AG10803 (cell line): ENCODE measurements around the gene PDSS2.

ENCODE experiments used
- DNase-seq: peaks from one replicate; pipeline ENCODE4 v3.0.0; 2010; ENCODE audit warnings: low read depth
- H3K4me3 ChIP-seq: 2 replicates; pipeline ENCODE4 v1.5.1; 2011; ENCODE audit warnings: mild to moderate bottlenecking, low read length, control low read depth
- TF ChIP-seq, protein P1 (sequence below): conservative IDR thresholded peaks from 2 replicates; pipeline ENCODE4 v1.5.1; 2011; ENCODE audit warnings: mild to moderate bottlenecking, low read length, control low read depth, inconsistent platforms

The PDSS2 gene, protein sequence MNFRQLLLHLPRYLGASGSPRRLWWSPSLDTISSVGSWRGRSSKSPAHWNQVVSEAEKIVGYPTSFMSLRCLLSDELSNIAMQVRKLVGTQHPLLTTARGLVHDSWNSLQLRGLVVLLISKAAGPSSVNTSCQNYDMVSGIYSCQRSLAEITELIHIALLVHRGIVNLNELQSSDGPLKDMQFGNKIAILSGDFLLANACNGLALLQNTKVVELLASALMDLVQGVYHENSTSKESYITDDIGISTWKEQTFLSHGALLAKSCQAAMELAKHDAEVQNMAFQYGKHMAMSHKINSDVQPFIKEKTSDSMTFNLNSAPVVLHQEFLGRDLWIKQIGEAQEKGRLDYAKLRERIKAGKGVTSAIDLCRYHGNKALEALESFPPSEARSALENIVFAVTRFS

DNA sequence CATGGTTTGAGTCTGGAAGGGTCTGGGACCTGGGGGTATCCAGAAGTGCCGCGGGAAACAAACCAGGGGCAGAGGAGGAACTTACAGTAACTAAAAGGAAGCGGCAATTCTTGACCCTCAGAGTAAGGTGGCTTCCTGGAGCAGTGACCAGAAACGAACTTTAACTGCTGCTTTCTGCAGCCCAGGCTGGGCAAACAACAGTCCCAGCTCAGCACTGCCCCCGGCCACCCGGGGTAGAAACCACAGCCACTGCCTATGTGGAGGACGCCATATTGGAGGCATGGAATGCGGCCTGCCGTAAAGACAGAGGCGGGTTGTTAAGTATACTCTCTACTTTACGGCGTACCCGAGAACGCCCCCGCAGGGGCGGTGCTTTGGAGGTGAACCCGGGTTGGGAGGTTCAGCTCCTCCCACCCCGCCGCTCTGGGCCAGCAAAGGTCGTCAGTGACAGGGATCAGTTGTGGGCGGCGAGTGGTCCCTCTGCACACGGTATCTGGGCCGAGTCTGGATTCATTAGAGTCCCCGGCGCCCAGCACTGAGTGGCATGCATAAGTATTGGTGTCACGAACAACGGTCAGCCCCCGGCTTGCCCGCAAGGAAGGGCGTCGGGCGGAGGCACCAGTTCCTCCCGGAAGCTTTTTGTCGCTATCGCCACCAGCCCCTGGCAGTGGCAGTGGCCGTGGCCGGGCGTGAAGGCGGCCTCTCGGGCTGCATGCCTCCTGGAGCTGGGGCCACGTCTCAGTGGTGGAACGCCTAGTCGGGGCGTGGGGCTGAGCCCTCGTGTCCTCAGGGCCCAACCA, at the start of gene PDSS2:
TSS of gene PDSS2 (minus strand) at position 282 of the 800 bp plus-strand sequence. CDS start at position 3, 279 bp downstream.
- TF ChIP-seq, protein P1, sequence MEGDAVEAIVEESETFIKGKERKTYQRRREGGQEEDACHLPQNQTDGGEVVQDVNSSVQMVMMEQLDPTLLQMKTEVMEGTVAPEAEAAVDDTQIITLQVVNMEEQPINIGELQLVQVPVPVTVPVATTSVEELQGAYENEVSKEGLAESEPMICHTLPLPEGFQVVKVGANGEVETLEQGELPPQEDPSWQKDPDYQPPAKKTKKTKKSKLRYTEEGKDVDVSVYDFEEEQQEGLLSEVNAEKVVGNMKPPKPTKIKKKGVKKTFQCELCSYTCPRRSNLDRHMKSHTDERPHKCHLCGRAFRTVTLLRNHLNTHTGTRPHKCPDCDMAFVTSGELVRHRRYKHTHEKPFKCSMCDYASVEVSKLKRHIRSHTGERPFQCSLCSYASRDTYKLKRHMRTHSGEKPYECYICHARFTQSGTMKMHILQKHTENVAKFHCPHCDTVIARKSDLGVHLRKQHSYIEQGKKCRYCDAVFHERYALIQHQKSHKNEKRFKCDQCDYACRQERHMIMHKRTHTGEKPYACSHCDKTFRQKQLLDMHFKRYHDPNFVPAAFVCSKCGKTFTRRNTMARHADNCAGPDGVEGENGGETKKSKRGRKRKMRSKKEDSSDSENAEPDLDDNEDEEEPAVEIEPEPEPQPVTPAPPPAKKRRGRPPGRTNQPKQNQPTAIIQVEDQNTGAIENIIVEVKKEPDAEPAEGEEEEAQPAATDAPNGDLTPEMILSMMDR = peak; percentile 63
- peak within 1 kb of the TSS; percentile 100 for H3K4me3 ChIP-seq
- DNase-seq = peak; percentile 98

DNA sequence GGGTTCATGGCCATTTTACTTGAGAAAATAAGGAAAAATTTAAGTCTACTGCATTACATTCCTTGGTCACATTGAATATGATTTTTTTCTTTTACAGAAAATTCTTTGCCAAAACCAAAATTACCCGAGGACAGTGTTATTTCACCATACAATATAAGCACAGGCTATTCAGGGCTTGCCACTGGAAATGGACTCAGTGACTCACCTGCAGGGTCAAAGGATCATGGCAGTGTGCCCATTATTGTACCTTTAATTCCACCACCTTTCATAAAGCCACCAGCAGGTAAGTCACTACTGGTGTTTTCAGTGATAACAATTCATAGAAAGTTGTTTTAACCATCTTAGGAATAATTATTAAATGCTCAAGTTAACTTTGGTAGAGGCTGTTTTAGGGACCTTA, 46.8 kb upstream of the PDSS2 start:
- no peak overlapping the region for H3K4me3 ChIP-seq
- TF ChIP-seq, protein P1 = no peak
- DNase-seq = no peak

DNA sequence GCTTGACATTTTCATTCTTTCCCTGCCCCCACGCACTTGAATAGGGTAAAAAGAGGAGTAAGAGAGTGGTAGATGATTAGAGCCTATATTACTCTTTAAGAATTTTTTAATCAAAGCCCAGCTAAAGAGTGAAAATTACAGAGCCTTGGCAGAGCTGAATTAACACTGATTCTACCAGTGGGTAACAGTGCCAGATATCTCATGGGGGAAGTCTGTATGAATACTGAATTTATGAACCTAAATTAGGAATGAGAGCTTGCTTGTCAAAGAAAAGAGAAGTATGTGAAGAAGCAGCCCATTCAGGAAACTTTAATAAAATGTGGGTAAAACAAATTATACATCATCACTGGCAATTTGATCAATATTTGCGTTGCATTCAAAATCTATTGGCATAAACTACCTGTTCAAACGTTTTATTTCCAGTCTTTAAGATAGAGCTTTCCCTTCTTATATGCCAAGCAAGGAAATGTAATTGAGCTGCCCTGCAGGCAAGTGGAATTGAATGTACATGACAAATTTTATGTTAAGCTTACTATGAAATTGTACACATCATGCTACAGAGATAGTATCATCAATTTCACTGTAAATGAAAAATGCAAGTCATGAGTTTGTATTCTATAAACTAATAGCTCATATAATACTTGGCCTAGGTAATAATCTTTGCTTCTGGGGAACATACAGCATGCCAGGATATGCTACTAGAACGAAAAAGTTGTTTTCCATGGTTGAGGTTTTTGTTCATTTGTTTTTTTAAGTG, 45.1 kb upstream of the PDSS2 start:
- no peak overlapping the region for H3K4me3 ChIP-seq
- DNase-seq = no peak
- TF ChIP-seq, protein P1 = no peak

DNA sequence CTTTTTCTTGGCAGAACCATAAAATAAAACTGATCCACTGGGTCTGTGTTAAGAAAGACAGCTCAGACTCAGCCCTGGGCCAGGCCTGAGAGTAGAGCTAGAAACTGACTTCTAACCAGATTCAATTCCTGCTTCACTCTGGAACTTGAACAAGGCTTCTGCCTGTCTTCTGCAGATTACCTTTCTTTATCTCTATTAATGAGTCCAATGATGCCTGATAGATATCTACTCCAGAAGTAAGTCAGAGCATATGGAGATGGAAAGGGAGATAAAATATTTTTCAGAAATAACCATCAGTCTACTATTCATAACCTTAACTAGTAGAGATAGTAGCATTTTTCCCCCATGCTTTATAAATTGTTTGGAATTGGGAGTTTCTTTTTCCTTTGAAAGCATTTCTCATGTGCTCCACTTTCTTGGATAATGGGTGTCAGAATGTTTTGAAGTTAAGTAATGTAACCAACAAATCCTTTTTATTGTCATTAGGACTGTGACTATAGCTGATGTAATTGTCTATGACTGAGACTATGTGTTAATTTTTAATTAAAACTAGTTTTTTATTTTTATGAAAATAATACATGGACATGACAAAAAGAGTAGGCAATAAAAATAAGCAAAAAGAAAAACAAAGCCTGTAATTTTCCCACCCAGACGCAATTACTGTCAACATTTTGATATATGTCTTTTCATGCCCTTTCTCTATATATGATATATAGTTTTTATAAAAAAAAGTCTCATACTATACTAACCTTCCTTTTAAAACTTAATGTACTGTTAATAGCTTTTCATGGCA, 37.7 kb upstream of the PDSS2 start:
- TF ChIP-seq, protein P1 = no peak
- H3K4me3 ChIP-seq = no peak overlapping the region
- DNase-seq = no peak

DNA sequence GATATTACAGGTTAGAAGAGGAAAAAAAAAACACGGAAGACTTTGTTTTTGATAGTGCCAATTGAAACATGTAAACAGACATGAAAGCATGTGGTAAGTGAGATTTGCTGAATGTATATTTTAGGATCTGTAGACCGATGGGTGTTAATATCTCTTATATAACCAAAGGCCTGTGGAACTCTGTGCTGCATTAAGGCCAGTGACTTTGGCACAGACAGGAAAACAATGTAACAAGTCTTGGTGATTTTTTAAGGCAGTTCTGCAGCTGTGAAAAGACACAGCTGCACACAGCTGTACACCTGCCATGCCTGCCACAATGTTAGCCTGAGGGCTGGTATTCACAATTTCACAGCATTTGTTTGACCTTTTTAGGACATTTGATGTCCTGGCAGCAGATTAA, 36.6 kb upstream of the PDSS2 start:
- TF ChIP-seq, protein P1 = no peak
- H3K4me3 ChIP-seq = no peak overlapping the region
- no peak for DNase-seq

DNA sequence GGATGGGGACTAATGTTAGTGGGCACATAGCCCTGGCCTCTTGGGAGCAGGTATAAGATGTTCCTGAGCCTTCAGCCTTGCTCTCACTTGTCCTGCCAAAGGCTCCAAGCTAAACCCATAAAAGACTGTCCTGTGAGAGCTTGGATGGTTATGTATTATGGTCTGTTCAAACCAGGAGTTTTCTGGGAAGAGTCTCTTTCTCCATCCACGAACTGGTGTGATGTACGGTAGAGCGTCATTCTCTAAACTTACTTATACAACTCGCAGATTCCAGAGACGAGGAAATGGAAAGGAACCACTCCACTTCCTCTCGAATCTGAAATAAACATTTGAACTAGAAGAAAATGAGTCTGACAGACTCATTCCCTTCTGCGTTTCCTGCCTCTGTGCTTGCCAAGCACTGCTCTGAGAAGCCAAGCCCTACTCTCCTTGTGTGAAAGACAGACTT, 35.9 kb upstream of the PDSS2 start:
- no peak for DNase-seq
- no peak overlapping the region for H3K4me3 ChIP-seq
- TF ChIP-seq, protein P1 = no peak
